Lower leg skin (tissue), 3 donors: ENCODE results near the gene BZW2.

Source experiments
- POLR2A ChIP-seq, 2 donors: fragments of 450-650 bp; IDR thresholded peaks; one replicate each; pipeline ENCODE4 v1.6.1; 2016 to 2017; ENCODE audit warnings: antibody characterized with exemption in 2 of 2, mild to moderate bottlenecking in 1 of 2, moderate library complexity in 1 of 2
- TF ChIP-seq, protein P1 (sequence below), 3 donors: fragments of 450-650 bp; IDR thresholded peaks; one replicate each; pipeline ENCODE4 v1.5.1; 2016; ENCODE audit warnings: antibody characterized with exemption in 3 of 3, mild to moderate bottlenecking in 3 of 3, moderate library complexity in 2 of 3

- TF ChIP-seq, protein P1, sequence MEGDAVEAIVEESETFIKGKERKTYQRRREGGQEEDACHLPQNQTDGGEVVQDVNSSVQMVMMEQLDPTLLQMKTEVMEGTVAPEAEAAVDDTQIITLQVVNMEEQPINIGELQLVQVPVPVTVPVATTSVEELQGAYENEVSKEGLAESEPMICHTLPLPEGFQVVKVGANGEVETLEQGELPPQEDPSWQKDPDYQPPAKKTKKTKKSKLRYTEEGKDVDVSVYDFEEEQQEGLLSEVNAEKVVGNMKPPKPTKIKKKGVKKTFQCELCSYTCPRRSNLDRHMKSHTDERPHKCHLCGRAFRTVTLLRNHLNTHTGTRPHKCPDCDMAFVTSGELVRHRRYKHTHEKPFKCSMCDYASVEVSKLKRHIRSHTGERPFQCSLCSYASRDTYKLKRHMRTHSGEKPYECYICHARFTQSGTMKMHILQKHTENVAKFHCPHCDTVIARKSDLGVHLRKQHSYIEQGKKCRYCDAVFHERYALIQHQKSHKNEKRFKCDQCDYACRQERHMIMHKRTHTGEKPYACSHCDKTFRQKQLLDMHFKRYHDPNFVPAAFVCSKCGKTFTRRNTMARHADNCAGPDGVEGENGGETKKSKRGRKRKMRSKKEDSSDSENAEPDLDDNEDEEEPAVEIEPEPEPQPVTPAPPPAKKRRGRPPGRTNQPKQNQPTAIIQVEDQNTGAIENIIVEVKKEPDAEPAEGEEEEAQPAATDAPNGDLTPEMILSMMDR (IDR thresholded peaks at IDR 0.05): no peak
- no peak for TF ChIP-seq POLR2A (IDR thresholded peaks at IDR 0.05)
Observed at GRCh38 chr7:16747102-16747501, 101.1 kb downstream of the BZW2 start.
